Activated gamma-delta T cell treated with anti-CD3 and anti-CD28 coated beads, Interleukin-2, amount 50 U/mL, for 16 hours (primary cell): ENCODE data around the gene TK2.
"Not testable (repeated sequence)": the region's sequence is repeated elsewhere in the genome, so short reads cannot be mapped to it uniquely, and the experiment has no call there.

Experiments used
- DNase-seq: peaks from one replicate; pipeline ENCODE4 v3.0.0-alpha.2; 2020; ENCODE audit warnings: low read depth

Gene TK2

DNA sequence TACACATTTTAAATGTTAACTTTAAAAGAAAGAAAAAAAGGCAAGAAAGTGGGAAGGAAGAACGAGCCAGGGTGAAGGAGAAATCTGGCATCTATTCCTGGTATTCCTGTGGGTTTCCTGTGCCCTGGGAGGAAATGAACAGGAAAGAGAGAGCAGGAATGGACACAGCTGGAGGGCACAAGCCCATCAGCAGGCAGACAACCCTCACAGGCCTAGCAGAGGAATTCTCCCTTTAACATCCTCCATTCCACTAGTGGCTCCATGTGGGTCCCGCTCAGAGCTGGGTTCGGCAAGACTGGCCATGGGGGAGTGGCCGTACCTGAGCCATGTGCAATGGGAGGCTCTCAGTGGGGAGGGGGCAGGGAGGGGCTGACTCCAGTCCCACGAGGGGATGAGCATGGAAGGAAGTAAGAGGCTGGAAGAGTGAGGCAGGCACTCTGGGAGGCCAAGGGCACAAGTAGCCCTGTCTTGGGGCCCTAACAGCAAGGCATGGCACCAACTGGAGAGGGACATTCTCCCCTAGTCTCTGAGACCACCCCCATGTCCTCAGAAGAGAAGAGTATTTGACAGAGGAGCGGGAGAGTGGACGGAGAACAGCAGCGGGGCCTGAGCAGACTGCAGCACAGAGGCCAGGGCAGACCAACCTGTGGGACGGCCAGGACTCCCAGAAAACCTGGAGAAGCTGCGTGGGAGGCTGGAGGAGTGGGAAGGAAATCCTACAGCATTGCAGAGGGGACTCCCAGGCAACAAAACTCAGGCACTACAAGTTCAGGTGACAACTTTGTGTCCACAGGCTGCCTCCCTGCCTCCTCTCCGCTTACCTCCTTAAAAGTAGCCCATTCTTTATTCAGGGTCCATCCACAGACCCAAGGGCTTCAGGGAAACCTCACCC lies 30.2 kb downstream of the TK2 start:
- no peak for DNase-seq

DNA sequence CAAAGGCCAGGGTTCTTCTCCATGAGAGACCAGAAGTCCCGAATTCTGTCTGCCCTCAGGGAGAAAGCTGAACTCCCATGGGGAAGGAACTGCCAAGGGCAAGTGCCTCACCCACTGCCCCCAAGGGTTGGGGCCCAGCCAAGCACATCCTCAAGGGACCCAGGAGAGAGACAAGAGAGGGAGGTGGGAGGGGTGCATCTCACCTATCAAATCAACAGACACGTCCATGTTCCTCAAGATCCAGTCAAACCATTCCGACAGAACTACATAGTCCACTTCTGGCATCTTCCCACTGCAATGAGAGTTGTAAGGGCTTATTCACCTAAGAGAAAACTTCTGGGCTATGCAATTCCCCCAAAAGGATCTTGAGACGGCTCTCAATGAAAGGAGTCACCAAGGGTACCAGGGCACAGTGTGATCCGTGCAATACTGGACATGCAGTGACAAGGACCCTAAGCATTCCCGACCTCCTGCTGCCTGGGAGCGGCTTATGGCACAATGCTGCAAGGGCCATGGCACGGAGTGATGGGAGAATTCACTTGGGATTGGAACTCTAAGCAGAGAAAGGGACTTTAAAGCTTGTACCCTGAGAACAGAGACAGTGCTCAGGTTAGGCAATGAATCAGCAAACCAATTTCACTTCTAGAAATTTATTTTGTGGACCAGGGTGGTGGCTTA lies 32.2 kb downstream of the TK2 start:
- DNase-seq = no peak

DNA sequence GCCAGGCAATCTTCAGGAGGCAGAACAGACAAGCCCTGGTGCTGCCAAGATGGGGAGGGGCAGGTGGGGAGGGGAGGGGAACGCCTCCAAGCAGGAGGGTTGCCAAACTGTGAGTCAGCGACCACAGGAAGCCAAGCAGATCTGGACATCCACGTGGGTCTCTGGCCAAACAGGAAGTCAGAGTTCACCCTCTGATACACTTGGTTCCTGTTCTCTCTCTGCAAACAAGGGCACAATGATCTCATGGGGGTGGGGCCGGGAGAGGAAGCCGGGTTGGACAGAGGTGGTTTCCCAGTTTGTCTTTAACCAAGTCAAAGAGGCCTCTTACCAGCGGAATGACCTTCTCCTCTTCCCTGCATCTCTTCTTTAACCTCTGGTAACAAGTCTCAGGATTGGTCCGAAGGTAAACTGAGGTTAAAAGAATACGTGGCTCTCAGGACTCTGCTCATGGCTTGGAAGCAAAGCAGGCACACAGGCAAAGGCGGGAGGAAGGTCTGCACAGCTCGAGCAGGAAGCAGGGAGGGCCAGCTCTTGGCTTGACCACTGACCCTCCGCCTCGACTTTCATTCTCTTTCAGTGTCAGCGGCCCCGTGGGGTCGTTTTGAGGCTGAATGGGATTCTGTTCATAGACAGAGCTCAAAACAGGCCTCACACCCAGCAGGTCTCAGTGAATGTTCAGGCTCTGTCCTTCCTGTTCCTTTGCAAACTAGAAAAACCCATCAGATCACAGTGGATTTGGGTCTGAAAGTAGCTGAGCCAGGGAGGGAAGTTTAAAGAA lies 32.9 kb downstream of the TK2 start:
- DNase-seq = peak; percentile 67

DNA sequence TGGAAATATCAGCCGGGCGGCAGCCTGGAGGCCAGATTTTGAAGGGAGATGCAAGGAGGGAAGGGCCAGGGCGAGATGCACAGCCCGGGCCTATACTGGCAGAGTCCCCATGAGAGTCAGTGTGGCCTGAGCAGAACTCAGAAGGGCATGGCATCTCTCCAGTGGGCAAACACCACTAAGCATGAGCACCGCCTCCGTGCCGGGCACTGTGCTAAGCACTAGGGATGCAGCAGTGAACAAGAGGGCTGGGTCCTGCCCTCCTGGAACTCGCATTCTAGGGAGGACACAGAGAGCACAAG lies 33.5 kb downstream of the TK2 start:
- no peak for DNase-seq

DNA sequence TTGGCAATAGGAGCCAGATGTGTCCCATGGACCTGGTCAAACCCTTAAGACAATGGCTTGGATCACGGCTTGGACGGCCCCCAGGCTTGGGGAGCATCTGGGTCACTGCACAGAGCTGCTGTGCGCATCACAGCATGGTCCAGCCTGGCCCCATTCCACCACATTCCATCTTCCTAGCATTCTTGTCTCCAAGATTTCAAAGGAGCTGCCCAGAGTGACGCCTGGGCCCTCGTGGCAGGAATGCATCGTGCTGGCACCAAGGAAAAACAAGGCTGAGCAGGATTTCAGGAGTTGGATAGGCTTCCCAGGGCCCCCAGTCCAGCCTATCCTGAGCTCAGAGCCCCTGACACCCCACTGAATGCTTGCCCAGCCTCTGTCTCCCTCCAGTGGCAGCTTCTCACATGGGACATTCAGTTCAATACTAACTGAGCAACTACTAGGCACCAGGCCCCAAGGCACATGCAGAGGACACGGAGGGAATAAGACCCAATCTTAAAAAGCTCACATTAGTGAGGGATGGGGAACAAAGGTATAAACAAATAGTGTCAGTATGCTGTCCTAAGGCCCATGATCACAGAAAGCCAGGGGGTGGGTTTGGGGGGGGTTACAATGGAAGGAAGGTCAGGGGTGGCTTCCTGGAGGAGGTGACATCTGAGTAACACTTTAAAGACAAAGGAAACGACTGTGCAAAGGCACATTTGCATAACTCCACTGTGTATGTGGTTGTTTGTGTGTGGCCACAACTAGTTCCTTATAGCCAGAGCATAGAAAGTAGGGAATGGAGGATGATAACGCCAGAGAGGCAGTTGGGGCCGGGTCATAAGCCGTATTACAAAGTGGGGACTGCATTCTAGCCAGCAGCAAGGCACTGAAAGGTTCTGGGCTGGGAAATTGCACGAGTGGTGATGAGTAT lies 34.1 kb downstream of the TK2 start:
- no peak for DNase-seq

DNA sequence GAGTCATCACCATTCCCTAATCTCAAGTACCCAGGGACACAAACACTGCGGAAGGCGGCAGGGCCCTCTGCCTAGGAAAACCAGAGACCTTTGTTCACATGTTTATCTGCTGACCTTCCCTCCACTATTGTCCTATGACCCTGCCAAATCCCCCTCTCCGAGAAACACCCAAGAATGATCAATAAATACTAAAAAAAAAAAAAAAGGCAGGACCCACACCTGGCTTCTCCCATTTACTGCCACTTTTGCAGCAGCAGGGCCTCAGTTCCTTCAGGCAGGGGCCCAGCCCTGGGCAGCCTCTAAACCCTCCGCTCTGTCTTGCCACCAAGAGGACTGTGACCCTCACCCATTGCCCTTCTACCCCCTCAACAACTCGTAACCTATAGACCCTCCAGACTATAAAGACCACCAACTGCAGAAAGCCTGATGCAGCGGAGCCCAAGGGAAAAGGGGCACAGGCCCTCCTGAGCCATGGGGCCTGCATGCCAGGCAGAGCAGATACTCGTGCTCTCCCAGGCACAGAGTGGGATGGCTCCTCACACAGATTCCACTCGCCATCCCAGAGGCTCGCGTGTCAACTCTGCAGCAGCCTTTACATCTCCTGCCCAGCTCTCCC lies 34.8 kb downstream of the TK2 start:
- not testable (repeated sequence) for DNase-seq

DNA sequence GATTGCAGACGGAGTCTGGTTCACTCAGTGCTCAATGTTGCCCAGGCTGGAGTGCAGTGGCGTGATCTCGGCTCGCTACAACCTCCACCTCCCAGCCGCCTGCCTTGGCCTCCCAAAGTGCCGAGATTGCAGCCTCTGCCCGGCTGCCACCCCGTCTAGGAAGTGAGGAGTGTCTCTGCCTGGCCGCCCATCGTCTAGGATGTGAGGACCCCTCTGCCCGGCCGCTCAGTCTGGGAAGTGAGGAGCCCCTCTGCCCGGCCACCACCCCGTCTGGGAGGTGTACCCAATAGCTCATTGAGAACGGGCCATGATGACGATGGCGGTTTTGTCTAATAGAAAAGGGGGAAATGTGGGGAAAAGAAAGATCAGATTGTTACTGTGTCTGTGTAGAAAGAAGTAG lies 35.5 kb downstream of the TK2 start:
- not testable (repeated sequence) for DNase-seq

DNA sequence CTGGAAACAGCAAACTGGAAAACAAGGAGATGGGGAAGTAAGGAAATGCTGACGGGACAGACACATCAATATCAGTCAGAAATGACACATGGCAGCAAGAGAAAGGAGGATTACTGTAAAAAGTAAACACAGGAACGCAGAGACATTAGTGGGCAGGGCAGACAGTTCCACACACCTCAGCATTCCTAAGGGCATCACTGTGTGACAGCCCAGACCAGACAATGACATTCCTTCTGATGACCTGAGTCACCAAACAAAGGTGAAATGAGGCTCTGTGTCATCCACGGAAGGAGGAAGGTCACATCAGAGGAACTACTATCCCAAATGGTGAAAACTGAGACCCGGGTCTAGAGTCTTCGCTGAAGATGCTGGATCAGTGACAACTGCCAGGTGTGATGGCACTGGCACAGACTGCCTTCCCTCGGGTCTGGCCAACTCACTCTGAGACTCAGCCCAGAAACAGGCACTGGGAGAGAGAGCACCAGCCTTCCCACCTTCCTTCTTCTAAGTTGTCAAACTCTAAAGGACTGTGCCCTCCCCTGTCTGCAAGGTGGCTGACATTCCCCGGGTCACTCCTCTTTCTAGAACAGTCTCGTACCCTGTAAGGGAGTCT lies 36.7 kb downstream of the TK2 start:
- DNase-seq = no peak

DNA sequence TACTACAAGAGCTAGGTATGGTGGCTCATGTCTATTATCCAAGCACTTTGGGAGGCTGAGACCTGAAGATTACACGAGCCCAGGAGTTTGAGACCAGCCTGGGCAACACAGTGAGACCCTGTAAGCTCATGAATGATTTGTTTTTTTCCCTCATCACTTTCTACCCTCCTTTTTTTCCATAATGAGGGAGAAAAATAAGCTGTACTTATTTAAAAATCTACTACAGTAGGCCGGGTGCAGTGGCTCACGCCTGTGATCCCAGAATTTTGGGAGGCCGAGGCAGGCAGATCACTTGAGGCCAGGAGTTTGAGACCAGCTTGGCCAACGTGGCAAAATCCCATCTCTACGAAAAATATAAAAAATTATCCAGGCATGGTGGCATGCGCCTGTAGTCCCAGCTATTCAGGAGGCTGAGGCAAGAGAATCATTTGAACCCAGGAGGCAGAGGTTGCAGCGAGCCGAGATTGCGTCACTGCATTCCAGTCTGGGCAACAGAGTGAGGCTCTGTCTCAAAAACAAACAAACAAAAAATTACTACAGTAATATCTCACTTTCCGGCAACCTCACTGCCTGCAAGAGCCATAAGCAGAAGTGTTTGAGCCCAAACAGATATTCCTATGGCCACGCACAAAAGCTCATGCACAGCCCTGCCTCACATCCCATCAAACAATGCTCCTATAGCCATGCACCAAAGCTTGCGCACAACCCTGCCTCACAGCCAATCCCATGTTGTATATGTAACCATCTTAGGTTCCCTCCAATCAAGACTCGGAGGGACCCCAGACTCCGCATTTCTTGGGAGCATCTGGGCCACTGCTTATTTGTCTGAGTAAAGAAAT lies 37.4 kb downstream of the TK2 start:
- DNase-seq = no peak

DNA sequence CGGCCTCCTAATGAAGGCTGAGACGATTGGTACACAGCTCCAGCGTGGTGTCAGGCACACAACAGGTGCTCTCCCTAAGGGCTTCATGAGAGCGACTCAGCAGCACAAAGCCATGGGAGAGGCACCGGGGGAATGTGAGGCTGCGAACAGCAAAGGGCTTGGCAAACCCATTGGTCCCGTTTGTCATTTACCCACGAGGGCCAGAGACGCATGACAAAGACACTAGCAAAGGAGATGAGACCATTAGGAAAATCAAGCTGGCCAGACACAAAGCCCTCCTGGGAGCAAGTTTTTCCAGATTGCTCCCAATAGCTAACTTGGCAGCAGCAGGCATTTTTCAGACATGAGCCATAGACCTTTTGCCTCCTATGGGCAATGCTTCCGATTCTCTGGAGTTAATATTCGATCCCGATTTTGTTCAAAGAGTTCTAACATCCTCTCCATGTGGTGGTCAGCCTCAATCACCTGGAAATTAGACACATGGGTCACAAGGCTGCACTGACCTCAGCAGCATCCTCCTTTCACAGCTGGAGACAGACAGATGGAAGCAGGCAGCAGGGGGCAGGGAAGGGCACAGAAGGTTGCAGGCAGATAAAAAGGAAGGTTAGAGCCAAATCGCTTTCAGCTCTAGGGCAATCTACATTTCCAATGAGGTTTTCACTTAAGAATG lies 38.2 kb downstream of the TK2 start:
- DNase-seq = no peak

DNA sequence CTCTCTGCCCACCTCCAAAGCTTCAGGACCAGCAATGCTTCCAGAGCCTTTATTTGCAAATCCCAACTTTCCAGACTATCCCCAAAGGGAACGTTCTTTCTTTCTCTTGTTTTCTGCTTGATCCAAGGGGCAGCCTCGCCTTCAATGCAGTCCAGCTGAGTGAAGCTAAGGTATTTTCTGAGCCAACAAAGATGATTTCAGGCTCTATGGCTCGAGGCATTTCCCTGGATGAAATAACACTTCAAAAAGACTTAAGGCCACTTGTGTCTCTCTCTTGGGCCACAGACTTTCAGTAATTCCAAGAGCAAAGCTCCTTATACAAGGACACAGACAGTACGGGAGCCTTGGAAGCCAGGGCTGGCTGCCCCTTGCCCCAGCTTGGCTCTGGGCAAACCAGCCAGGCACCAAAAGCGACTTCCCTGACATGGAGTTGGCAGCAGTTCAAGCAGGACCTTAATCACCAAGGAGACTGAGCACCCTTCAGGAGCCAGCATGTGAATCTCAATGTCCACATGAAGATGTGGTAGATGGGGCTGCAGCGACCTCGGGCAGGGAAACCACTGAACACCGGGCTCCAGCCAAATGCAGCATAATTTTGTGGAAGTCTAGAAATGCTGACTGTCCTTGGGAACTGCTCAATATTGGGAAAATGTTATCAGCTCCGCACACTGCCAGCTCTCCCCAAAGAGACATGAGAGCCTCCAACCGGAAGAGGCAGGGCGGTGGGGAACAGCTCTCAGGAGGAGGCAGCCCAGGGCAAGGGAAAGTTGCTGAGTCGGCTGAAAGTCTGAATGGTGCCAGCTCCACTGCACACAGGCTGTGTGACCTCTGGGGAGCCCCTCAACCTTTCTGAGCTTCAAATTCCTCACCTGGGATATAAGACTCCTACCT lies 39.0 kb downstream of the TK2 start:
- no peak for DNase-seq

DNA sequence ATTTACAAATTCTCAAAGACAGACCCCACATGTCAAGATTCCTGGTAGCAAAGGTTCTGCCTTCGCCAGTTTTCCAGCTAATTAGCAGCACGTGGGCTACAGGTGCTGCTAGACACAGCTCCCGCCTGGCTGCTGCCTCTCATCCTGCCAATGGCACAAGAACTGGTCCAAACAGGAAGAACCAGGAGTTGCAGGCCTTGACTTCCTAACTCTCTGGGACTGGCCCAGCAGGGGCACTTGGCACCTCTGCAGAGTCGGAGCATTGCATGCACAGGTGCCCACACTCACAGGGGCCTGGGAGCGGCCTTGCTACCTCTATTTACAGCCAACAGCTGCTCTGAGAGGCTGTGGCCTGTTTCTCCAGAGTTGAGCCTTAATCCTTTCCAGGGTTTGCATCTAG lies 39.6 kb downstream of the TK2 start:
- DNase-seq = no peak

DNA sequence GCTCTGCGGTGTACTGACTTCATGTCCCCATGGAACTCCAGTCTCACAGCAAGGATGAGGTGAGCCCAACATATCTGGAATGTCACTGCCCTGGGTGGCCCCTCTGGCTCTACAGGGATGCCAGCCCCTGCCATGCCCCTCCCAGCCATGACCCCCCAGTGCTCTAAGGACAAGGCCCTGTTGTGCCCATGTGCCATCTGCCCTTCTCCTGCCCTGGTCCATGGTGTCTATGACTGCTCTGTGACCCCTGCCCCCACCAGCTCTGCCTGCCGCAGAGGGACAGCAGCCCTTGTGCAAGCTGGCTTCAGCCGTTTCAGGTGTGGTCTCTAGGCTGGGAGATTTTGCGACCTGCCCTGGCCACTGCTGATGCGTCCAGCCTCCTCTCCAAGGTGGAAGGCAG lies 40.3 kb downstream of the TK2 start:
- no peak for DNase-seq

DNA sequence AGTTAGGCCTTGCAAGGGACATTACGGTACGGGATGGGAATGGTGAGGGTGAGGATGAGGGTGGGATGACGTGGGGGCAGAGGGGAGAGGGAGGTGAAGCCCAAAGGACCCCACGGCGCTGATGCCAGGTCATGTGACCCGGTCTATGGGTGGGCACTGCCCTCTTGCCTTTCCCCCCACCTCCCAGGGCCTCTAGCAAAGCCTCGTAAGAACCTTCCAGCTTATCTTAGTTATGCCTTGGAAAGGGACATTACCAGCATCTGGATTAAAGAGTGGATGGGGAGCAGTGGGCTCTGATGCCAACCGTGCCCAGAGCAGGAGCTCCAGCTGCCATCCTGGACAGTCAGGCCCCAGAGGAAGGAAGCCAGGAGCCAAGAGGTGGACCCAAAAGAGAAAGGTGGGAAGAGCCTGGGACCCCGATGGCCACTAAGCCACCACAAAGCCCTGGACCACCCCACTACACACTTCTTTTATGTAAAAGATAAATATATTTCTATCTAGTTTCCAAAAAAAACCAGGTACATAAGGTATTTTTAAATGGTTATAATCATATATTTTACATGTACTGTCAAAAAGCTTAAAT lies 40.9 kb downstream of the TK2 start:
- no peak for DNase-seq

DNA sequence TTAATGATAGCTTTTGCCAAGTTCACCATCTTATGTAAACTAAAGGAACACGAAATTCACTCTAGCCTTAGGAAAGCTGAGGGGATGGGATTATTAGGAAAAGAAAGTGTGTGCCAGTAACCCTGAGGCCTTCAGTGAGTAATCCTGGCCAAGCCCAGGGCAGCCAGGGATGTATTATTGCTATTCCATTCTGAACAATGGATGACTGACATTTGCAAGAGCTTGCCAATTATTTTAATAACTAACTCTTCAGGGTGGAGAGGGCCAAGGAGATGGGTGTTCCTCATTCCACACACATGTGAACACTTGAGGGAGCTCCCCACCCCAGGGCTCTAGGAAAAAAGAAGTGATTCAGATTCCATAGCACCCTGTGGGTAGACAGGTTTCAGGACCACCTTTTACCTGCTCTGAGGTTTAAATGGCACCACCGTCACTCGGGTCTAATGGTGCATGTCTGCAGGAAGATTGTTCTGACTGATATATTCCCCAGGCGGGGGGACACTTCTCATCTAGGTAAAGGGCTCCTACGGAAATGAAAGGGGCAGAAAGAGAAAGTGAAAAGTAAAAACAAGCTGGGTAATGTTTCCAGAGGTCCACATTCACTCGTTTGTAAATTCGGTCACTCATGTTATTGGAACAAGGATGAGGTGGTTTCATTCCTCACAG lies 41.5 kb downstream of the TK2 start:
- no peak for DNase-seq

DNA sequence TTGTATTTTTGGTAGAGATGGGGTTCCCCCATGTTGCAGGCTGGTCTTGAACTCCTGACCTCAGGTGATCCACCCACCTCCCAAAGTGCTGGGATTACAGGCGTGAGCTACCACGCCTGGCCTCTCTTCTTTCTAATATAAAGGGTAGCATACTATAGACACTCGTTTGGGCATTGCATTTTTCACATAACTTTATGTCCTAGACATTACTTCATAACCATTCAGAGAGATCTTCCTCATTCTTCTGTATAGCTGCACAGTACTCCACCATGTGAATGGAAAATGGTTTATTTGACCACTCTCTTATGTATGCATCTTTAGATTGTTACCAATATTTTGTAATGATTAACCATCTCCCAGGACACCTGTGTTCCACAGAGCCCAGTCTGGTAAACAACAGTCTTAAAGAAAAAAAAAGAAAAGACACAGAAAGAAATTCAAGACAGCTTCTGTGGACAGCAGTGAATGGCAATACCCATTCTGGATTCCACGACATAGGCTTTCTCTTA lies 42.1 kb downstream of the TK2 start:
- no peak for DNase-seq

DNA sequence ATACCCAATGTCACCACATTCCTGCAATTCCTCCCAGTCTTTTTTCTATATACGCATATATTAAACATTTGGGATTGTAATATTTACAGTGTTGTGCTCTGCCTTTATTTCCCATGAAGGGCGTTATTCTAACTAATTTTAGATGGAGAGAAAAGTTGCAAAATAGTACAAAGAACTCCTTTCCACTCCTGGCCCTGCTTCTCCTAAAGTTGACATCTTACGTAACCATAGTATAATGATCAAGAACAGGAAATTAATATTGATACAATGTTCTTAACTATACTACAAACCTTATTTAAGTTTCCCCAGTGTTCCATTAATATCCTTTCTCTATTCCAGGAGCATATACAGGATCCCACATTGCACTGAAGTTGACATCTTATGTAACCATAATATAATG lies 46.3 kb downstream of the TK2 start:
- no peak for DNase-seq
